ENCODE results near the gene GMEB2.
"Not testable (repeated sequence)": the region's sequence is repeated elsewhere in the genome, so short reads cannot be mapped to it uniquely, and the experiment has no call there.

GMEB2 gene

DNA sequence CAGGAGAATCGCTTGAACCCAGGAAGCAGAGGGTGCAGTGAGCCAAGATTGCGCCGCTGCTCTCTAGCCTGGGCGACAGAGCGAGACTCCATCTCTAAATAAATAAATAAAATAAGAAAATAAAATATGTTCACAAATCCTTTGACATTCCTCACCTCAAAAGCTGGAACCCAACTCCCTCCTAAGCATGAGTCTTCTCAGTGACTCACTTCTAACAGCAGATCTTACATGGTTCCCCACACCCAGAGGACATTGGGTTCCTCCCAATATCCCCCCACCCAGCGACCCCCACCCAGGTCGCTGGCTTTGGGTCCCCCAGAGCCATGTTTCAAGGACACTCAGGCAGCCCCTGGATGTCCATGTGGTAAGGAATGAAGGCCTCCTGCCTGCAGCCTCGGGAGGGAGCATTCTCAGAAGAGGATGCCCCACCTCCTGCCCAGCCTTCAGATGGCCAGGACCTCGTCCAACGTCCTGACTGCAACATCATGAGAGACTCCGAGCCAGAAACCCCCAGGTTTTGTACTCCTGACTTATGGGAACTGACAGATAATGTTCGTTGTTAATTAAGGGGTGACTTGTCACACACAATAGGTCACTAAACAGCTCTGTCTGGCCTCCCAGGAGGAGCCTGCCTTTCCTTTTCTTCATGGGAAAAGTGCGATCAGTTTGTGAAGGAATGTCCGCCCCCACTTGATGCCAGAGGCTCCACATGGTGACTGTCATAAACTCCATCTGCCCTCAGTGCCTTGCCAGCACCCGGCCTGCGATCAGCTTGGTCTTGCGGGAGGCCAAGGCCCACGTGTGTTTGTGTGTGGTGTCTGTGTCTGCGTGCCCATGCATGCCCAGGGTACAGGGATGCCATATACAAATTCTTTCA is 10.1 kb upstream of the GMEB2 start:
- DNase-seq (ENCODE audit: low spot score): no peak

DNA sequence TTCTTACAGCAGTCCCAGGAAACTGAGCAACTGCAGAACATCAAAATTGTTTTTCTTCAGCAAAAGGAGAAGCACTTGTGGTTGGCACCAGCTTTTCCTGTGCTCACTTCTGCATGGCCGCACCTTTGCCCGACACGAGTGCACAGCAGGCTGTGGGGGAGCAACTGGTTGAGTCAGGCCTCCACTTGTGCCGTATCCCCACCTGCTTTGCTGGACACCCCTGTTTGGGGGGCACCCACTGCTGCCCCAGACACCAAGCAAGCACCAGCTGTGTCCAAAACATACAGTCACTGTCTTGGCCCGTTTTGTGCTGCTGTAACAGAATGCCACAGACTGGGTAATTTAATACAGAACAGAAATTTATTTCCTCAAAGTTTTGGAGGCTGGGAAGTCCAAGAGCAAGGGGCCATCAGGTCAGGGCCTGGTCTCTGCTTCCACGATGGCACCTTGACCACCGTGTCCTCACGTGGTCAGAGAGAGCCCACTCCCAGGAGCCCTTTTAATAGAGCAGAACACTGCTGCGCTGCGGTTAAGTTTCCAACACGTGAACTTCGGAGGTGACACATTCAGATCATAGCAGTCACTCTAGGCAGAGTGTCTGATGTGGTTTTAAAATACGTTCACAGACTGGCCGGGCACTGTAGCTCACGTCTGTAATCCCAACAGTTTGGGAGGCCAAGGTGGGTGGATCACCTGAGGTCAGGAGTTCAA is 8.7 kb upstream of the GMEB2 start:
- no peak for DNase-seq (ENCODE audit: low spot score)

DNA sequence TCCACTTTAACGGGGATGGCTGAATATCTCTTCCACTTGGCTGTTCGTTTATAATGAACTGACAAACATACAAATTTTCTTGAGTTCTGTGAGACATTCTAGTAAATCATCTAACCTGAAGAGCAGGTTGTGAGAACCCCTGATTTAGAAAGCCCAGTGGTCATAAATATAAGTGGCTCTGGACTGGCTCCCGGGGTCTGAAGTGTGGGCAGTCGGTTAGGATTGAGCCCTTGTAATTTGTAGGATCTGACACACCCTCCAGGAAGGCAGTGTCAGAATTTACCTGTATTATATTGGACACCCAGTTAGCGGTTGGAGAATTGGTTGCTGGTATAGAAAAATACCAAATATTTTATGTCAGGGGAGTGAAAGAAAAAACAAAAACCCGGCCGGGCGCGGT is 6.8 kb upstream of the GMEB2 start:
- DNase-seq (ENCODE audit: low spot score): no peak

DNA sequence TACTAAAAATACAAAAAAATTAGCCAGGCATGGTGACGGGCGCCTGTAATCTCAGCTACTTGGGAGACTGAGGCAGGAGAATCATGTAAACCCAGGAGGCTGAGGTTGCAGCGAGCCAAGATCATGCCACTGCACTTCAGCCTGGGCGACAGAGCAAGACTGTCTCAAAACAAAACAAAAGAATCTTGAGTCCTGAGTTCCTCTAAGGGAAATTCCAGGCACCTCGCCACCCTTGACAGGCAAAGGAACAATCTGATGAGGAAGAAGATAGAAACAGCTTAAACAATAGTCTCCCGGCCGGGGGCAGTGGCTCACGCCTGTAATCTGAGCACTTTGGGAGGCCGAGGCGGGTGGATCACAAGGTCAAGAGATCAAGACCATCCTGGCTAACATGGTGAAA is 4.5 kb upstream of the GMEB2 start:
- not testable (repeated sequence) for DNase-seq (ENCODE audit: low spot score)

DNA sequence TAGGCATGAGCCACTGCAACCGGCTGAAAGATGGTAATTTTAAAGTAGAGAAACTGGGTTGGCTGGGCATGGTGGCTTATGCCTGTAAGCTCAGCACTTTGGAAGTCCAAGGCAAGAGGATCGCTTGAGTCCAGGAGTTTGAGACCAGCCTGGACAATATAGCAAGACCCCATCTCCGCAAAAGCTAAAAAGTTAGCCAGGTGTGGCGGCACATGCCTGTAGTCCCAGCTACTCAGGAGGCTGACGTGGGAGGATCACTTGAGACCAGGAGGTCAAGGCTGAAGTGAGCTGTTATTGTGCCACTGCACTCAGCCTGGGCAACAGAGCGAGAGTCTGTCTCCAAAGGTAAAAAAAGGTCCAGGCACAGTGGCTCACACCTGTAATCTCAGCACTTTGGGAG is 4.1 kb upstream of the GMEB2 start:
- DNase-seq (ENCODE audit: low spot score): not testable (repeated sequence)

DNA sequence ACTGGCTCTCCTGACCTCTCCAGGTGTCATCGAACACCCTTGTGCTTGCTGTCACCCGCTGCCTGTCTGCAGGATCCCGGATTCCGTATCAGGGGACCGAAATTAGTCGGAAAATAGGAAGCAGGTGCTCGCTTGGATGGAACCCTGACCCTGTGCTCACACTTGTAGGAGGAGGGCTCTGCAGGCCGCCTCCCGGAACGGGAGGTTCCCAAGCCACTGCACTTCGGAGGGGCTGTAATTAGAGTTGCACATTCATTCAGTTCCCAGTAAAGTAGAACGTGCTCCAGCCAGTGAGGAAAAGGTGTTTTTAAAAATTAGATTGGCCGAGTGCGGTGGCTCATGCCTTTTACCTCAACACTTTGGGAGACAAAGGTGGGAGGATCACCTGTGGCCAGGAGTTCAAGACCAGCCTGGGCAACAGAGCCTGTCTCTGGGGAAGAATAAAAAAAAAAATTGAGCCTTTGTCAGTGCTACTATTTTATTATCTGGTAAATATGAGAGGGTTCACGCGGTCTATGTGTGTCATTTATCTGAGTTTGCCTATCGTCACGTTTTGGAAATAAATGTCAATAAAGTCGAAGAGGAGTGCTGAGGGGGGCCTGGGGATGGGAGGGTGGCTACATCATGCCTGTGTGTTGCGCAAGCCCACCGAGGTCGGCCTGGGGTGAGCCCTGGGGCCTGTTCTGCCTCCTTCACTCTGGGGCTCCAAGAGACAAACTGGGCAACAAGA is 1.5 kb upstream of the GMEB2 start:
- peak; percentile 85 for DNase-seq (ENCODE audit: low spot score)

DNA sequence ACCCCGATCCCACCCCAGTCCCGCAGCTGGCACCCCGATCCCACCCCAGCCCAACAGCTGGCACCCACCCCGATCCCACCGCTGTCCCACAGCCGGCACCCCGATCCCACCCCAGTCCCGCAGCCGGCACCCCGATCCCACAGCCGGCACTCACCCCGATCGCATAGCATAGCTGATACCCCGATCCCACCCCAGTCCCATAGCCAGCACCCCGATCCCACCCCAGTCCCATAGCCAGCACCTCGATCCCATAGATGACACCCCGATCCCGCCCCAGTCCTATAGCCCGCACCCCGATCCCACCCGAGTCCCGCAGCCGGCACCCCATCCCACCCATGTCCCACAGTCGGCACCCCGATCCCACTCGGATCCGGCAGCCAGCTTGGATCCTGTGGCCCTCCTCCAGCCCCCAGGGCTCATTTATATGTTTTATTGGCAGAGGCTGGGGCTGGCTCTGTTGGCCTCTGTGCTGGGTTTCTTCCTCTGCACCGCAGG is 897 bp upstream of the GMEB2 start:
- no peak for DNase-seq (ENCODE audit: low spot score)

DNA sequence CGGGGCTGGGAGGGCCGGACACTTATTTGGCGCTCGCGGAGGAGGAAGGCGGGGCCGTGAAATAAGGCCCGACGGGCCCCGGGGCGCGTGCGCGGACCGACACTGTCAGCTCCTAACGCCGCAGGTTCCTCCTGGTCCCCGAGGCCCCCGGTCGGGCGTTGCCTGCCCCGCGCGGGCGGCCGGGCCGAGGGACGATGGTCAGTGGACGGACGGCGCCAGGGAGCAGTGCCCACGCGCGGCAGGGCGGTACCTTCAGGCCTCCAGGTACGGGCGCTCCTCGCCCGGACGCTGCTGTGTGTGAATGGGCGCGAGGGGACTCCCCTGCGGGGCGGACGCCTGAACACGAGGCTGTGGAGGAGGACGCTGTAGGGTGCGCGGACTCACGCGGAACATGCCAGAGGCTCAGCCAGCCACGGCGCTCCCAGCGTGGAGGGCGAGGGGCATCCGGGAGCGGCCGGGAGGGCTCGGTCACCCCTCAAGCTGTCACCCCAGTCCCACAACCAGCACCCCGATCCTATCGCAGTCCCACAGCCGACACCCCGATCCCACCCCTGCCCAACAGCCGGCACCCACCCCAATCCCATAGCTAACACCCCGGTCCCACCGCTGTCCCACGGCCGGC is 339 bp upstream of the GMEB2 start:
- peak; percentile 99 for DNase-seq (ENCODE audit: low spot score)

DNA sequence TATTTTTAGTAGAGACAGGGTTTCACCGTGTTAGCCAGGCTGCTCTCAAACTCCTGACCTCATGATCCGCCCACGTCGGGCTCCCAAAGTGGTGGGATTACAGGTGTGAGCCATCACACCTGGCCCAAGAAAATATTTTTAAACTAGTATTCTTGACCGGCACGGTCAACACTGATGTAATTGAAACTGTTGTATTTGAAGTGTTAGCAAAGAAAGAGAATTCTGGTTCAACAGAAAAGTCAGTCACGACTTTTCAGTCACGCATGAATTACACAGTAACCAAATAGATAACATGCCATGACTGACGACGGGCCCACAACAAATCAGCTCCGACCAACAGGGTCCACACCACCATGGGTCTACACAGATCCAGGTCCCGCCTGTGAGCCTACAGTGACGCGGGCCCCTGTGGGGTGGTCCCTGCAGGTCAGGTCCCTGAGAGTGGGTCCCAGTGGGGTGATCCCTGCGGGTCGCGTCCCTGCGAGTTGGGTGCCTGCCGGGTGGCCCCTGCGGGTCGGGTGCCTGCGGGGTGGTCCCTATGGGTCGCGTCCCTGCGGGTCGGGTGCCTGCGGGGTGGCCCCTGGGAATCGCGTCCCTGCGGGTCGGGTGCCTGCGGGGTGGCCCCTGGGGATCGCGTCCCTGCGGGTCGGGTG is 1.0 kb downstream of the GMEB2 start:
- DNase-seq (ENCODE audit: low spot score): no peak

DNA sequence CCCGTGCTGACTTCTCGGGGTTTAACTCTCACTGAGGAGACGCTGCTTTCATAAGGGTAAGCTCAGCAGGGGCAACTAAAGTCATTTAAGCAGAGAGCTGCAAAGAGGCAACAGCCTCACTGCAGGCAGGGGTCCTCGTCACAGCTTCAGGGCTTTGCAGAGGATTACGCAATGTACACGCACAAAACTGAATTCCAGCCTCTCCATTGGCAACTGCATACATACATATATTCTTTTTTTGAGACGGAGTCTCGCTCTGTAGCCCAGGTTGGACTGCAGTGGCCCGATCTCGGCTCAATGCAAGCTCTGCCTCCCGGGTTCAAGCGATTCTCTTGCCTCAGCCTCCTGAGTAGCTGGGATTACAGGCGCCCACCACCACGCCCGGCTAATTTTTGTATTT is 2.4 kb downstream of the GMEB2 start:
- no peak for DNase-seq (ENCODE audit: low spot score)

DNA sequence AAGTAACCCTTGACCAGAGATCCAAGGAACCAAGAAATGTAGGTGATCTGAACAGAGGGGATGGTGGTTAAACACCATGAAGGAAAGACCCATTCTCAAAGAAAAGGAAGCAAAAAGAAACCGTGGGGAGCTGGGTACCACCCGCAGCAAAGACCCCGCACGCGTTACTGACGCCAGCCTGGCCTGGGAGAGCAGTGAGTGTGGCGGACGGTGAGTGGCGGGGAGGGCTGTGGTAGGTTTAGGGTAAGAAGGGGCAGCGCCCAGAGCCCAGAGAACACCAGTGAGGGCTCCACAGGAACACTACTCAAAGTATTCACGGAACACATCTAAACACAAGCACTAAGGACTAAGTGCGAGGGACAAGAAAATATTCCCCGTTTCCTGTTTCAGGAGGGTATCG is 4.2 kb downstream of the GMEB2 start:
- no peak for DNase-seq (ENCODE audit: low spot score)

DNA sequence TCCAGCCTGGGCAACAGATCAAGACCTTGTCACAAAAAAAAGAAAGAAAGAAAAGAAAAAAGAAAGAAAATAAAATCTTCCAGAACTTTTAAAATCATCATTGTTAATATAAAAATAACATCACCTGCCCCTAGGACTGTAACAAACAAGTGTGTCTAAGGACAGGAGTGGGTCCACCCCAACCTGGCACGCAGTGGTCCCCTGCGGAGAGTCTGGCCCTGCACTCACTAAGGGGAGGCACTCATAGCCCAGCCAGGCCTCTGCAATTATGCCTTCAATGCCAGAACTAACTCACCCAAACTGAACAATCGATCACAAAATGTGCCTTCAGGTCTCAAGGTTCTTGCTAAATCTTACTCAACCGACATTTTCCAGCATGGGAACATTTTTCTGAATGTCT is 4.8 kb downstream of the GMEB2 start:
- DNase-seq (ENCODE audit: low spot score): no peak

DNA sequence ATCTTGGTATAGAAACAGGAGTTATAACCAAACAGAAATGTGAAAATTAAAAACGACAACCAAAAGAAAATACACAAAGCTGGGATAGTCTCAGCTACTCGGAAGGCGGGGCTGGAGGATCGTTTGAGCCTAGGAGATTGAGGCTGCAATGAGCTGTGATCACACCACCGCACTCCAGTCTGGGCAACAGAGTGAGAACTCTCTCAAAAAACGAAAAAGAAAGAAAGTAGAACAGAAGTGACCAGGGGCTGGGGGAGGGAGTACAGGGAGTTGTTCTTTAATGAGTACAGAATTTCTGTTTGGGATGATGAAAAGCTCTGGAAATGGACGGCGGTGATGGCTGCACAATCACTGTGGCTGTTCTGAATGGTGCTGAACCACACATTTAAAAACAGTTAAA is 5.9 kb downstream of the GMEB2 start:
- no peak for DNase-seq (ENCODE audit: low spot score)

DNA sequence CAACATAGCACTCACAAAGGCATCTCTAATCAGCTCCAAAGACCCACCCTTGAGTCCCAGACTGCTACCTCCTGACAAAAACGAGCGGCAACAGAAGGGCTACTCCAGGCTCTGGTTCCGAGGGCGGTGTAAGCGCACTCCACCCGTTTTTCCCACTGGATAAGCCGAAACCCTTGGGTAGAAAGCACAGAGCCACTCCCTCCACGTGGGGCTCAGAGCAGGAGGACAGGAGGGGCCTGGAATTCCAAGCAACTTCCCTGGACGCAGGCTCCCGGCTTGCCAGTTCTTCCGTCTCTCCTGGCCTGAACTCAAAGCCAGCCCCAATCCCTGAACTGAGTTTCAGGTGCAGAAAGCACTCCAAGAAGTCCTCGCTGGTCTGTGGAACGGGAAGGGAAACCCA is 7.4 kb downstream of the GMEB2 start:
- no peak for DNase-seq (ENCODE audit: low spot score)

DNA sequence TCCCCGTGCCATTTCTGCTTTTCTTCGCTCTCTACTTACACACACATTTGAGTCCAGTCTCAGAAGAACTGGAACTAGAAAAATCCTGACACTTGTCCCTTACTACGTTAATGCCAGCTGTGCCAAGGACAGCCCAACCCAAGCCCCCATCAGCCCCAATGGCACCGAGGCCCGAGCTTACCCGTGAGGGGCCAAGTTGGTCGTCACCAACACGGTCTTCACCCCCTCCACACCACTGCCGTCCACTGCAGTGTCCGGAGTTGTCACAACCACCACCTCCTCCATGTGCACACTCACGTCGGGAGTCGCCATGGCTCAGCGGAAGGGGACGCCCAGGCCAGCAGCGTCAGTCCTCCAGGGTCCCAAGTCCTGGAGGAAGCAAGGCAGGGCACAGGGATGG is 7.8 kb downstream of the GMEB2 start:
- no peak for DNase-seq (ENCODE audit: low spot score)

DNA sequence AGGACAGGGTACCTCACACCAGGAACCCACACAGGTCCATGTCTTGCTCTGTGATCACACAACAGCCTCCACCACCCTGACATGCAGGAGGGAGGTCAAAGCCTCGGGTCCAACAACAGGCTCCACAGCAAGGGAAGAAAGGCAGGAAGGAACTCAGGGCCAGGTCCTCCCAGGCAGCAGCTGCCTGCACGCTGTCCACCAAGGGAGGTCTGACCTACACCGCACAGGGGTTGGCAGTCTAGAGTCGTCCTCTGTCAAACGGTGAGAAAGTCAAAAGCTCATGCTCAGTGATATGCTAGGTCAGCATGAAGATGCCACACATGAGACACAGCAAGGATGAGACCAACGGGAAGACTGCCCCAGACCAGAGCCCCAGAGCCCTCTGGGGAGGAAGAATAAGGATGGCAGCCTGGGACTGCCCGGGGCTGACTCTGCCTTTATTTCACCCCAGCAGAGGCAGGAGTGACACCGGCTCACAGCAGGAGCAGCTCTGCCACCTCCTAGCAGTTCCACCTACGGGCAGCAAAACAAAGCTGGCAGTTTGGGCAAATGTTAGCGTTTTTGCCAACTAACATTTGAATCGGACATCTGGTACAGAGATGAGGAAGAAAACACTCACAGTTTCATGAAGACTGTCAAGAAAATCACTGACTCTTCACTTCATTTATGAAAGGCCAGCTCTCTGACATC is 8.5 kb downstream of the GMEB2 start:
- no peak for DNase-seq (ENCODE audit: low spot score)

DNA sequence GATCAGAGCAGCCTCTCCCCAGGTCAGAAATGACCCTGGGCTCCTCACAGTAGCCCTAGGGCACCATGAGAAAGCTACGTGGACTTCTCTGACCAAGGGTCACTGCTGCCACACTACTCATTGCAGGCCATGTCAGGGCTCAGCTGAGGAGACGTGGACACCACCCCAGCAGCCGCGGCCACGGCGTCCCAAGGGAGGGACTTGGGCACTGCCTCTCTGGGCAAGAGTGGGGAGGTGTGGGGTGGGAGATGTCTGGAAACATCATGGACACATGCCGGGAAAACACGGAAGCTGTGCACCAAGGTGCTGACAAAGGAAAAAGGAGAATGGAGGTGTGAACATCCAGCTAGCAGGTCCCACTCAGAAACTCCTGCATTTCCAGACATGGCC is 9.0 kb downstream of the GMEB2 start:
- no peak for DNase-seq (ENCODE audit: low spot score)

DNA sequence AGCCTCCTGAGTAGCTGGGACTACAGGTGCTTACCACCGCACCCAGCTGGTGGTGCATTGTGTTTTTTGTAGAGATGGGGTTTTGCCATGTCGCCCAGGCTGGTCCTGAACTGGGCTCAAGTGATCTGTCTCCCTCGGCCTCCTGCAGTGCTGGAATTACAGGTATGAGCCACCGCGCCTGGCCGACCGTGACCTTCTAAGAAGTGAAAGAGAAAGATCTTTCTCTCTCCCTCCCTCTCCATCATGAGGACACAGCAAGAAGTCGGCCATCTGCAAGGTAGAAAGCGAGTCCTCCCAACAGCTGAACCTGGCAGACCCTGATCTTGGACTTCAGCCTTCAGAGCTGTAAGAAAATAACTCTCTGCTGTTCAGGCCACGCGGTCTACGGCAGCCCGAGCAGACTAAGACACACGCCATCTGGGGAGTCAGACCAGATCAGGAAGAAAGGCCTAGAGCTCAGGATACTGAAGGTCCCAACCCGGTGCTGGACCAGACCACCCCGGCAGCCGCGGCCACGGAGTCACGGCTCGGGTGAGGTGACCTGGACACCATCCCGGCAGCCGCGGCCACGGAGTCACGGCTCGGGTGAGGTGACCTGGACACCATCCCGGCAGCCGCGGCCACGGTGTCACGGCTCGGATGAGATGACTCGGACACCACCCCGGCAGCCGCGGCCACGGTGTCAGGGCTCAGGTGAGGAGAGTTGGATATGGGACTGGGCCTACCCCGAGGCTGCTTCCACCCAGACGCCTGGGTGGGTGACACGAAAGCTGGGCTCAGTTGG is 9.6 kb downstream of the GMEB2 start:
- DNase-seq (ENCODE audit: low spot score): no peak

DNA sequence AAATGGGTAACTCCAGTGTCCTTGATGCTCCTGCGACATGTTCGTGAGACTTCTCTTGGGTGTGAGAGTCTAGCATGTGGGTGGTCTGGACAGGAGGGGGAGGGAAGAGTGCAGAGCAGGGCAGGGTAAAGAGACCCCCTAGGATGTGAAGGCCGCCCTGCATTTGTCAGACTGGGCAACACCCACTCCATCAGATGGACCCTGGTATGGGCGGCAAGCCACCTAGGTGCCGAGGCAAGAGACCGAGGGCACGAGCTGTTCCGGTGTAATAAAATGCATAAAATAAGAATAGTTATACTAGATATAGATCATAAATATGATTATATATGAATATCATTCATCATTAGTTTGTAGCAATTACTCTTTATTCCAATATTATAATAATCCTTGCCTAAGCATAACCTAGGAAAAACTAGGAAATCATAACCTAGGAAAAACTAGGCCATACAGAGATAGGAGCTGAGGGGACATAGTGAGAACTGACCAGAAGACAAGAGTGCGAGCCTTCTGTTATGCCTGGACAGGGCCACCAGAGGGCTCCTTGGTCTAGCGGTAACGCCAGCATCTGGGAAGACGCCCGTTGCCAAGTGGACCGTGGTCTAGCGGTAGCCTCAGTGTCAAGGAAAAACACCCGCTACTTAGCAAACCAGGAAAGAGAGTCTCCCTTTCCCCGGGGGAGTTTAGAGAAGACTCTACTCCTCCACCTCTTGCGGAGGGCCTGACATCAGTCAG is 12.9 kb downstream of the GMEB2 start:
- not testable (repeated sequence) for DNase-seq (ENCODE audit: low spot score)
